Eye (tissue), 1 donor: ENCODE data around the gene IL18R1.

Experiments used
- DNase-seq: peaks from one replicate; pipeline ENCODE4 v3.0.0-alpha.2; 2015

The IL18R1 gene

DNA sequence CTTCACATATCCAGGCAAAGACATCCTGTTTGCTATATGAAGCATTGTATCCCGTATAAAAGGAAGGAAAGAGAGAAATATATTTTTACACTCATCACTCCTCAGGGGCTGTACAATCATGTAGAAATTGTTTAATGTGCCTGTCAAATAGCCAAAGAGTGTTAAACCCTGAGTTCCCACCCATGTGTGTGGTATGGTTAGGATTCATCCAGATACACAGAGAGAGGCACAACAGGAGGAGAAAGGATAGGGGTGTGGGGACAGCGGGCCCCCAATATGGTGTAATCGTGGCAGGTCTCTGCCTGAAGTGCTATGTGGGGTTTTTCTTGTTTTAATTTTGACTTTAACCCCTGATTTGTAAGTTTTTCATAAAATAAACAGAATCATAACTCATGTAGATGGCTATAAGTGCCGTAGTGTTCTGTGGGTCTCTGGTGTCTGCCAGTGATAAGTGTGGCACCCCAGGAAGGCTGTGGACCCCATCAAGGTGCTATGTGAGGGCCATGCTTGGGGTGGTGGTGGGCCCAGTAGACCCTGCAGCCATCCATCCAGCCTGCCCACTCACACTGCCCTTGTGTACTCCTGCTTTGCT lies 10.2 kb upstream of the IL18R1 start:
- no peak for DNase-seq

DNA sequence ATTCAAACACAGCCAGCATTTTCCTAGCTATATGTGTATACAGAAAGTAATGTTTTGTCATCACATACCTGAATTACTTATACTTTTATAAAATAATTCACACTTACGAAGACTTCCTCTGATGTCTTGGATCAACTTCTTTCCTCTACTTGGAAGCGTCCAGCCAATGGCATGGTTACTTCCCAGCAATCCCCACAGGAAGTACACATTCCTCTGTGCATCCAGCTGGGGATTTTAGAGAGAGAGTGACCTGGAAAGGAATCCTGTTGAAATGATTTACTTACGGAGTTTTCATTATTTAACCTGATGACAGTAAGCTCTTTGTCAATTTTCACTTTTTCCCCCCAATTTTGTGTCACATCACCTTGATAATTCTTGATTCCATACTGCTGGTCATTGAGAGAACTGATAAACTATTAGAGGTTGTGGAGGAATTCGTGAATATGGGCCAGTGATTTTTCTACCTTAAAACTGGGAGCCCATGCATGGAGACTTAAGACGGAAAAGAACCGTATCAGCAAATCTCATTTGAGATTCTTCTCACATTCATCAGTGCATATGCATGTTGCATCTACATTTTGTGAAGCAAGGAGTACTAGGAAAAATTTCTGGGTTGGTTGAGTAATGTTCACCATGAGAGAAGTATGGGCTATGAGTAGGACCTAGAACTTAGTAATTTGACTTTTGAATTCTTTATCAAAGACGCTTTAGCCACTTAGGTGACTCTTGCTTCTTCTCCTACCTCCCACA lies 9.0 kb upstream of the IL18R1 start:
- no peak for DNase-seq

DNA sequence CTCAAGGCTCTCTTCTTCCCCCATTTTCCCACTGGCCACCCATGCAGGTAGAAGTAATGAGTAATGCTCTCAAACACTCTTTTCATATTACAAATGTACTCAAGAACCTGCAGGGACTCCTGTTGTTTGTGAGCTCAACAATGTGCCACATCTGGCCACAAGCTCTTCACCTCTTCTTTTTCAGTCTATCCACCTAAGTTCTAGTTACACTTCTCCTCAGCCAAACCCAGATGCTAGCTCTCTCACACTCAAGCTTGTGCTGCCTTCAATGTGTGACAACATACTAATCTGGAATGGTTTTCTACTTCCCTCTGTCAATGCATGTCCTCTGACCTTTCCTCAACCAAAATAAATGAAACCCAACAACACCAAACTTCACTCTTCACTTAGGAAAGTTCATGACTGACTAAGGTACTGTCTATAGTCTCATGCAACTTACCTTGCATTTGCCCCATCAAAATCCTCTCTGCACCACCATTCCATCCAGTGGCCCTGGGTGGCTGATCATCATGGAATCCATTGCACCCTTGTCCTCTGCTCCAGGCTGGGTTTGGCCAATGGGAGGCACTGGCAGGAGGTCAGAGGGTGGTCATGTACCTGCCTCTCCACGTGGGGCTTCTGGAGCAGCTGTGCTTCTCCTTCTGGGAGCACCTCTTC lies 5.3 kb upstream of the IL18R1 start:
- peak; percentile 56 for DNase-seq

DNA sequence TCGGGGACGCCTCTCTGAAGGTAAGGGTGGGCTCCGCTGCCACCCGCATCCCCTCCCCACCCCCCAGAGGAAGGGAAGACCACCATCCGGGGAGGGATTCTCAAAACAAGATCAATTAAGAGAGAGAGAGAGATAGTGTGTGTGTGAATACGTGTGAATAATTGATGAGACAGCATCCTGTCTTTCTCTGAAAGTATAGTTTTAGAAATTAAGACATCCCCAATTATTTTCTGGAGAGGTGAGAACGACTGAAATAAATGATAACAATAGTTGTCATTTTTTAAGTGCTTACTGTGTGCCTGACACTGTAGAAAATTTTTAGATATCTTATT lies 751 bp downstream of the IL18R1 start:
- DNase-seq = no peak

DNA sequence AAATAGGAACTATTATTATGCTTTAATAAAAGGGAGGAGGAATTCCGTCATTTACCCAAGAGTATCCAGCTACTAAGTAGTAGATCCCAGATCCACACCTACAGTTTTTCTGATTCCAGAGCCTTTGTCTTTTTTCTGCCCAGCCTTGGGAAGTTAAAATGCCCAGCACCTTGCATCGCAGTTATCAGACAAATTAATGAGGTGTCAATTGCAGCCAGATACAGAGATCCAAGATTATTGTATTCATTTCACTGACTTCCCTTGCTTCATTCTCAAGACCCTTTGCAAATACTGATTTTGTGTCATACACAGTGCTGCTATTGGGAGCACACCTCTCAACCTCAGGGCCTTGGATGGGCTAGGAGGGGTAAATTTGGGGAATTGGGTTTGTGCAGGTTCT lies 1.1 kb downstream of the IL18R1 start:
- peak; percentile 3 for DNase-seq

DNA sequence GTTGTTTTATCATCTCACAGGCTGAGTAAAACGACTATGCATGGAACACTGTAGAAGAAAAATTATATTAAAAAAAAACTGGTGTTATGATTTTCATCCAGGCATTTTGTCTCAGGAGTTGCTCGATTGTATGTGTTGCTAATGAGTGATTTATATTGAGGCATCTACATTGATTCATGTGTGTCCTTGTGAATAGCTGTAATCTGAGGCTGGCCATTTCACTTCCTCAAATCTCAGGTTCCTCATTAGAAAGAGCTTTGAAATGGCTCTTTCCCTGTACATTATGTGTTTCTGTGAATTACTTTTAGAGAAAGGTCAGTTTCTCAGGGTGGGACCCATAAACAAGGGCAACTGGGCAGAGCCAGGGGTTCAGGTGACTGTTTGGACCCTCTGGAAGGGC lies 2.3 kb downstream of the IL18R1 start:
- no peak for DNase-seq

DNA sequence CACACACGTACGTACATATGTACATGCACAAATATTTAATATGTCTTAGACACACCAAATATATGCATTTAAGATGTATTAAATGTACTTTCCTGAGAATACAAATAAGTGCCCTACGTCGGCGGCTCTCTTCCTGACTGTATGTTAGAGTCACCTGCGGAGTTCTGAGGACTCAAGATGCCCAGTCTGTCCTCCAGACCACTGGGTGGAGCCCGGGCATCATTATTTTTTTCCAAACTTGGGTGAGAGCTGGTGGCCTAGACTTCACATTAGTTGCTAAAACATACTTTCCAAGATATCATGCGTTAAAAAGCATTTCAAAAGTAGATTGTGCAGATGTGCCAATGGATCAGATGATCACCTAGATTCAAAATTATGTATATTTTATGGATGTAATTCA lies 2.9 kb downstream of the IL18R1 start:
- no peak for DNase-seq

DNA sequence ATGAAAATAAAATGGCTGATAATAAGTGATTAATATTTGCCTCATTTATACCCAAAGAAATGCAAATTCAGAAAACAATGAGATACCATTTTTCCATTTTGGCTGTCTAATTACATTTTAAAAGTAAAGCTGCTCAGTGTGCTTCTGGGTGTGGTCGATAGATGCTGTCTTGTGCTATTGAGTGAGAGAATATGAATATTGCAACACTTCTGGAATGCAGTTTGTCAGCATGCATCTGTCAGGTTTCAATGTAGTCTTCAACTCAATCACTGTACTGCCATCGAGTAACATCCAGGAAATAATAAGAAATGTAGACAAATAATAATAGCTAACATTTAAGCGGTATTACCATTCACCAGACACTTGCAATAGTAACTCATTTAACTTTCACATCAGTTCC lies 3.9 kb downstream of the IL18R1 start:
- DNase-seq = no peak

DNA sequence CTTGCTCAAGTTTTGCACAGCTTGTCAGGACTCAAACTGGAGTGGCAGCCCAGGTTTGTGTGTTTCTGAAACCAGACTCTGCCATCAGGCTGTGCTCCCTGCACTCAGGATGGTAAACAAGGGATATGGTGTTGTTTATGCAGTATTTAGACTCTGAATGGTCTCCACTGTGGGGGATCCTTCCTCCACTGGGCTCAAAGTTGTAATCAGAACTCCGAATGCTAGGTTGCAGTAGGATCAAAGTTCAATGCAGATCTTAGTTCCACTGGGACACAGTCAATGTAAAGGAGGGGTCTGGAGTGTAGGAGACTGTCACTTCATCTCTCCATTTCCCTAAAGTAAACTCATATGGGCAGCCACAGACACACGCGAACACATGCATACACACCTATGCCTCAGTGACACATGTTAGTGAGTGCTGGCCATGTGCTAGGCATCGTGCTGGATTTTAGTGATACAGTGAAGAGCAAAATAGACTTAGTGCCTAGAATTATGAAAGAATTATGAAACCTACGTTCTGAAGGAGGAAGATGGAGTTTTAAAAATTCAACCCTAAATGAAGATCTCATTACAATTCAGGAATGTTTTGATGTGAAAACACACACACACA lies 6.1 kb downstream of the IL18R1 start:
- no peak for DNase-seq

DNA sequence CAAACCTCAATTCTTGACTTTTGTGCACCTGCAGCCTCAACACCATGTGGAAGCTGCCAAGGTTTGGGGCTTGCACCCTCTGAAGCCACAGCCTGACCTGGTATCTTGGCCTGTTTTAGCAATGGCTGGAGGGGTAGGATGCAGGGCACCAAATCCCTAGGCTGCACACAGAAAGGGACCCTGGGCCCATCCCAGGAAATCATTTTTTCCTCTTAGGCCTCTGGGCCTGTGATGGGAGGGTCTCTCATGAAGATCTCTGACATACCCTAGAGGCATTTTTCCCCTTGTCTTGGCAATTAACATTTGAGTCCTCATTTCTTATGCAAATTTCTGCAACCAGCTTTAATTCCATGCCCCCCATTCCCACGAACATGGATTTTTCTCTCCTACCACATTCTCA lies 10.2 kb downstream of the IL18R1 start:
- no peak for DNase-seq

DNA sequence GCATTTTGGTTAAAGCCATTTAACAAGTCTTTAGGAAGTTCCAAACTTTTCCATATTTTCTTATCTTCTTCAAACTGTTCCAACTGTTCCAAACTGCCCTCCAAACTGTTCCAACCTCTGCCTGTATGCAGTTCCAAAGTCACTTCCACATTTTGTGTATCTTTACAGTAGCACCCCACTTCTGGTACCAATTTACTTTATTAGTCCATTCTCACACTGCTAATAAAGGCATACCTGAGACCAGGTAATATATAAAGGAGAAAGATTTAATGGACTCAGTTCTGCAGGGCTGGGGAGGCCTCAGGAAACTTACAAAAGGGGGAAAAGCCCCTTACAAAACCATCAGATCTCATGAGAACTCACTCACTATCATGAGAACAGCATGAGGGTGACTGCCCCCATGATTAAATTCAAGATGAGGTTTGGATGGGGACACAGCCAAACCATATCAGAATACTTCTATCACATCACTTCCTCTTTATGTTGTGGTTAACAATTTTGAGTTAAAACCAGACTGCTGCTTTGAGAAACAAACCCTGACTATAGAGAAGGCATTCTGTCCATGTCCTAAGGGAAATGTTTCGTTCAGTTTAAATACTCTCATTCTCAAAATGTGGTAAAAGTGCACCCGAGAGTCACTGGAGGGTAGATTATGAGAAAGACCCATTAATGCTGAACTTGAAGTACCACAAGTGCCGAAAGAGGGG lies 11.0 kb downstream of the IL18R1 start:
- no peak for DNase-seq

DNA sequence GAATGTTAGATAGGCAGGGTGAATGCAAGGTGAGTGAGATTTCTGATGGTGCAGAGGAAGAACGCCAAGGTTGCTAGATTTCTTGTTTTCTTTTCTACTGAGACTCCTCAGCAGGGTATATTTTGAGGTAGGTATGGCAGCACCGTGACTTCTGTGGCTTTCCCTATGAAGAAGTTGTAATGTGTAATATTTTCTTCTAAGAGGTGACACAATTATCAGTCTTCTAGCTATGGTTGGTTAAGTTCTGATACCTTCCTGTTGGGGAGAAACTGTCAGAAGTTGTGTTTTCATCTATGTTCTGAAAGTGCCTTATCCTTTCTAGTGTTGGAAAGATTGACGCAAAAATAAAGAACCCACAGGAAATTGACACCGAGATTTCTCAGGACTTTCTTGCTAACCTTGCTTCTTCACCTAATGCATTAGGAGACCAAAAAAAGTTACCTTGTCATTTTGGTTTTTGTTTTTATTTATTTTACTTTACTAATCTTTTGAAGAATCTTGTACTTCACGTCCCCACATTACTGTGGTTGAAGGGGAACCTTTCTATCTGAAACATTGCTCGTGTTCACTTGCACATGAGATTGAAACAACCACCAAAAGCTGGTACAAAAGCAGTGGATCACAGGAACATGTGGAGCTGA lies 11.9 kb downstream of the IL18R1 start:
- DNase-seq = no peak

DNA sequence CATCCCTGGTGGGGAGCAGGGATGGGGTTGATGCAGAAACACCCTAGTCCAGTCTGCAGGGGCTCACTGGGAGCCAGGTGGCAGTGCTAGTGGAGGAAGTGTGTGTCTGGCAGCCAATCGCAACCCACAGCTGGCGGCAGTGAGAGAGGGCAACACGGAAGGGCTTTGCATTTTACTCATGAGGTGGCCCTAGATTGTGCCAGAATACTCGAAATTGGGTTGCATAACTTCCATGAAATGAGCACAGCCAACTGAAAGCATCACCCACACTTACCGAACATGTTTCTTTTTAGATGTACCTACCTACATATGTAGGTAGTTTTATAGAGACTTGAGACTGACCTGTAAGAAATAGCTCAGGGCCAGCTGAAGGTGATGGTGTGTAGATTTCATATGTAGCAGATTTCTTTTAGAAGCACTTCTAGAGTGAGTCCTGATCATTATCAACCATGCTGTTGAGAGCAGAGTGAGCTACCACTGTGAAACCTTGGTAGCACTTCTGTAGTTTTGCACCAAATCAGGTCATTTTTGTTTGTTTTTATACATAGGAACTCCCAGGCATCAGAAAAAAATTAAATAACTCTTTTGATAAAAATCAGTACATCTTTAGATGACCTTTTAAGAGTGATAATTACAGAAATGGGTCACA lies 13.0 kb downstream of the IL18R1 start:
- no peak for DNase-seq

DNA sequence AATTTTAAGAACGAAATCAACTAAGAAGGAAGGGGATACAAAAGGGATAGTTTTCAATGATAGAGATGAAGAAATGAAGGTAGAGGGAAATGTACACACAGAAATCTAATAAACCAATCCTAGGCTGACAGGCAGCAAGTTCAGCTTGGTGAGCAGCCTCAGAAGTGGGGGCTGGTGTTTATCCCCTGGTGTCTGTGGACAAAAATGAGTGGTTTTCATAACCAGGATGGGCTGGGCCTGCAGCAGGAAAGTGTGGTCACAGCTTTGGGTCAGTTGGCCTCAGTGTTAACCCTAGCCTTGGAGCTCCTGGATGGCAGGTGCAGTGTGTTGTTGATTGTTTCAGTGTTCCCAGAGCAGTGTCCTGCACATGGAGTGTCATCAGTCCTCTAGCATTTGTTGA lies 14.3 kb downstream of the IL18R1 start:
- no peak for DNase-seq

DNA sequence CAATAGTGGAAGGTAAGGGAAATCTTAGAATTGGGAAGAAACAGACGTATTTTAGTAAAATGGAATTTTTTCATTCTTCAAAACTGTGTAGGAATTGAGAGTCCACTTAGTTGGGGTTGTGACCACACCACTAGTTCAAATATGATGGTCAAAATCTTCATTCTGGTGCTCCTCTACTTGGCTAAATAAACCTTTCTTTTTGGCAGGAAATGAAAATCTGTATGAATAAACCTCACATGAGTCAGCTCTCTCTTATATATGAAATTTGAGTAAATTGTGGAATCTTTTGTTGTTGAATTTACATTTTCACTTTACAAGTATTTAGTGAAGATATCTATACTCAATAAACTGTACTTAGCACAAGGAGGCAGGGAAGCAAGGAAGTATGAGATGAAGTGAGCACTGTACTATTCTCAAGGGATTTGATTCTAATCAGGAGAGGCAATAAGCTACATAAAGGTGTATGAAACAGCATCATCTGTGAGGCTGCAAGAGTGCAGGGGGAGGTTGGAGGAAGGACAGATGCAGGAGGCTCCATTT lies 20.5 kb downstream of the IL18R1 start:
- no peak for DNase-seq

DNA sequence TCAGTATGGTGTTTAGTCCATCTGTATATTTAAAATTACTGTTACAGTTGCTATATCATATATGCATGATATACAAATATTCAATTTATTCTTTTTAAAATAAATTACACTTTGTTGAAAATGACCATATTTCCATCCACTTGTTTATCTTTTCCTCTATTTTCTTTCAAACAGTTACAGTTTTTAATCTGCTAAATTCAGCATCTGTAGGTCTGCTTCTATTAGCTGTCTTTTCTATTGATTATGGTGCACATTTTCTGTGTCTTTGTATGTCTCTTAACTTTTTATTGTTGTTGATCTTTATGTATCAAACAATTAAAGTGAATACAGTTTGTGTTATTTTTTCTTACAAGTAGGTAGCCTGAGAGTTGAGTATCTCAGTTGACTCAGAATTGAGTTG lies 28.1 kb downstream of the IL18R1 start:
- DNase-seq = no peak

DNA sequence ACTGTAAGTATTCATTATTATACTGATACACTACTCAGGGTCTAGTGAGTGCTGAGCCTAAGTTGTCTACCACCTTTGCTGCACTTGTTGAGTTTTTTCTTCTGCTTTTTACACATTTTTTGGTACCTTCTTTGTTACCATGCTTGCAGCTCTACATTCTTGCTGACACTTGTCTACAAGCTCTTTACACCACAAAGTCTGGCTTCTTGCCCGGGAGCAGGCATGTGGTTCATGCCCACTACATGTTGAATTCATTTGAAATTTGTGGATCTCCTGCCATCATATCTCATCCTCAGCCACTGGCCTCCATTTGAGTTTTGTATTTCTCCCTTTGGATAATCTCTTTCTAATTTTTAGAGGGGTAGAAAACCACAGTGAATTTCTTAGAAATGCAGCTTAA lies 29.9 kb downstream of the IL18R1 start:
- DNase-seq = no peak

DNA sequence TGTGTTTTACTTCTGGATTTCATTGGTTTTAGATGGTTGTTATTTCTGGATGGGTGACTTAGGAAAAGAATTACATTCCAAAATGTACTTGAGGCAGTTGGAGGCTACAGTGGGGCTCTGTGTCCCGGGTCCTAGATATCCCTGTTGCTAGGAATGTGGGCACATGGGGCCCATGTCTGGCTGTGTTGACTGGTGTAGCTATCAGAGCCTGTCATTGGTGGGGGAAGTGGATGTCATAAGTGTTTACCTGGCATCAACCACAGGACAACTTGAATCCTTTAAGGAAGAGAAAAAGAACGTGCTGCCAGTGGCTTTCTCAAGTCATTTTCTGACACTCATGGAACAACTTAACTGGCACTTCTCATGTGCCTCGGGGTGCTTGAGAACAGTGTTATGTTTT lies 30.4 kb downstream of the IL18R1 start:
- no peak for DNase-seq

DNA sequence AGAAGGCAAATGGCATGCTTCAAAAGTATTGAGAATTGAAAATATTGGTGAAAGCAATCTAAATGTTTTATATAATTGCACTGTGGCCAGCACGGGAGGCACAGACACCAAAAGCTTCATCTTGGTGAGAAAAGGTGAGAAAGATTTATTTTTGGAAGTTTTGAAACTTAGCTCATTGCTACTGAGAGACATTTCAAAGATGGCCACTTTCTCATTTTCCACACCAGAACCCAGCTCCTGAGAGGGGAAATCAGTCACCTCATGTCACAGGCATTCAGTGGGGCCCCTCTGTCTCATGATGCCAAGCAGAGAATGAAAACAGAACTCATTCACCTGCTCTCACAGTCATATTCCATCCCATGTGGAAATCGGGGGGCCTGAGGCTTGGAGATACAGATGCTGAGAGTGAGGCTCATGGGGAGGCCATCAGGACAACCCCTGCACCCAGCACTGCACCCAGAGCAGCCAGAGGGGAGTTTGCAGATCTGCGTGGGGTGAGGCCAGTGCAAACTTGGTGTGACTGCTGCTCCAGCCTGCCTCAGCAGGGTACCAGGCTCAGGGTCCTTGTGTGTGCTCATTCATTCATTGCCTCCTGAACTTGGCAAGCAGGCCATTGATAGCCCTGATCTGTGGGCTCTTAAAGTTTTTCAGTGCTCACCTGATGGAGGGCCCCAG lies 31.4 kb downstream of the IL18R1 start:
- no peak for DNase-seq

DNA sequence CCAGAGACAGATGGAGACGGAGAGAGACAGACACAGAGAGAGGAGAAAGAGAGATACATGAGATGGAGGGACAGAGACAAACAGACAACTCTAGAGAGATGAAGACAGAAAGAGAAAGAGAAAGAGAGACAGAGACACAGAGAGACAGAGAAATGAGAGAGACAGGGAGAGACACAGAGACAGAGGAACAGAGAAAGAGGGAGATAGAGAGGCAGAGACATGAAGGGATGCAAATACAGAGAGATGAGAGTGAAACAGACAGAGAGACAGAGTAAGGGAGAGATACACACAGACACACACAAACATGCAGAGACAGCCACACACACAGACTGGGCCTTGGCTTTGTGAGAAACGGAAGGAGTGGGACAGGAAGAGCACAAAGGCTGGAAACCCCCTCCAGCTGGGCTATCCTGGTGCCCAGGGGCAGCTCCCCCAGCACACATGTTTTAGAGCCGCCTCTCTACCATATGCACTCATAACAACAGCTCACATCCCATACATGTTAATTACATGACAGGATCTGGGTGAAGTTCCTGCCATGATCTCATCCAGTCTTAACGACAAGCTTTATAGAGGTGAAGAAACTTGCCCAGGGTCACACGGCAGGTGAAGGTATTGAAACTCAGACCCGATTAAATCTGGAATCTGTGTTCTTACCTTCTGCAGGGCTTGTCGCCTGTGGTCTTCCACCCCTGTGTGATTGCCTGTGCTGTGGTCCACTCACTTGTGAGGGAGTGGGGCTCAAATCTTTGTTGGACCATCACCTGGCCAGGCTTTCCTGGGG lies 32.4 kb downstream of the IL18R1 start:
- no peak for DNase-seq

DNA sequence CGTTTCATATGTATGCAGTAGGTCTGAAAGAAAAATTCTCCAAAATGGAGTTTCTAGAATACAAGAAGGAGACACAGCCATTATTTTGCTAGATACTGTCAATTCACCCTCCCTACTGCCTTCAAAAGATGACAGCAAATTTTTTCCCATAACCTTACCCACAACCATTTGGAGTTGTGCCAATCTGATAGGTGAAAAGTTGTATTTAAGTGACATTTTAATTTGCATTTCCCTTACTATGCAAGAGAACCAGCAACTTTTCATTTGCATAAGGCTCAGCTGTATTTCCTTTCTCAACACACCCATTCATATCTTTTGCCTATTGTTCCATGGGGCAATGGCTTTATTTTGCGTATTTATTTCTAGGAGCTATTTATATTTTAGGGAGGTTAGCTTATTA lies 36.0 kb downstream of the IL18R1 start:
- DNase-seq = no peak
